Measurements from ENCODE around the gene ANTXR1. TPM values are rescaled to one million over a fixed set of nuclear protein-coding genes. Genes with fewer than 3 reads are reported as not detected.
A peak's percentile ranks its signal among the peaks of the same experiment; 100 is the strongest.

ANTXR1 gene
- total RNA-seq, 2 donors from 2014 or later, result not detected

DNA sequence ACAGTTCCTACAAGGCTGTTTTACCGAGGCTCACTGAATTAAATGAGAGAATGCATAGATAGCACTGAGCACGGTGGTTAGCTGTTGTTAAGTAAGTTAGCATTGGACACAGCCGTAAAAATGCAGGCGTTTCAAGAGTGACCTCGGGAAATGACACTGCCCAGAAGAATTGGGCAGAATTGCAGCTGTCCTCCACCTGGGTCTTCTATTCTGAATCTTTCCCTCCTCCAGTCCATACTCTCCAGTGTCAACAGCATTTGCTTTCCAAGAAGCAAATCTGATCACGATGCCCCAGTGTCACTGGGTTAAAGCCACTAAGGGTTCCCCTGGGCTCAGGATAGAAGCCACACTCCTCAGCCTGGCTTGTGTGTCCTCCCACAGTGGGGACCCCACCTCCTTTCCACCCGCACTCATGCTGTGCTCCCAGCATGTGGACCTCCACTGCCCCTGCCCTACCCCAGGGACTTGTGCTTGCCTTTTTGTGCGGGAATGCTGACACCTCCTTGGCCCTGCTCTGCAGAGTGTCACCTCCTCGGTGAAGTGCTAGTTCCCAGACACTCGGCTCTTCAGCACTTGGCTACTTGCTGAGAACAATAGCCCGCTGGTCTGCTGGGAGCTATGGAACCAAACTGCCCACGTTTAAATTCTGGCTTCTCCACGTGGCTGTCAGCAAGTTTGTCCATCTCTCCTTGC, 135.0 kb downstream of the ANTXR1 start:
- Mint-ChIP-seq H3K9me3 (no peaks in the 10 kb centered on the region), H3K27ac (no peak overlapping the region), H3K36me3 (no peaks in the 10 kb centered on the region)
- DNase-seq (ENCODE audit: low spot score in 2 of 2) (no peak), ATAC-seq (no peak)

DNA sequence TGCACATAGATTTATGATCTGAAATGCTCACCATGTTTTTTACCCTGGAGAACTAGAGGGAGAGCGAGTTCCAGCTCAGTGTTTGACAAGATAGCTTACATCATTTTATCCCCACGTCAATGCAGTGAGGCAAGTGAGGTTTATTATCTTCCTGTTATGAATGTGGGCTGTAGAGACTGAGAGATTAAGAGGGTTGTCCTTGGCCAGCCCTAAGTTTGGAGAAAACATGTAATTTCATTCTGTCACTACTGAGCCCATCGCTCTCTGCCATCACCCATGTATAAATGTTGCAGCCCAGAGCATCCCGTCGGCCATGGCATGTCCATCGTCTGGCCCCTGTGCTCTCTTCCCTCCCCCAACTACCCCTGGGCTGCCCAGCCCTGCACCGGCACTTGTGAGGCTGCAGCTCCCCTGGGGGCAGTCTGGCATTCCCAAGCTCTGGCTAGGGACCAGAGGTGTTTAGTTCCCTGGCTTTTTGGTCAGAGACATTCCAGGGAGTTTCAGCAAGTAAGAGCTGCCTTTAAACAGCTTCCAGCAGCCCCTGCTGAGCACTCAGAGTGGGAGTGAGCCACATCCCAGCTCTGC, 136.7 kb downstream of the ANTXR1 start:
- ATAC-seq, result no peak
- Mint-ChIP-seq H3K36me3 (no peaks in the 10 kb centered on the region), H3K9me3 (no peaks in the 10 kb centered on the region), H3K27ac (no peak overlapping the region)
- DNase-seq (ENCODE audit: low spot score in 2 of 2), result no peak

DNA sequence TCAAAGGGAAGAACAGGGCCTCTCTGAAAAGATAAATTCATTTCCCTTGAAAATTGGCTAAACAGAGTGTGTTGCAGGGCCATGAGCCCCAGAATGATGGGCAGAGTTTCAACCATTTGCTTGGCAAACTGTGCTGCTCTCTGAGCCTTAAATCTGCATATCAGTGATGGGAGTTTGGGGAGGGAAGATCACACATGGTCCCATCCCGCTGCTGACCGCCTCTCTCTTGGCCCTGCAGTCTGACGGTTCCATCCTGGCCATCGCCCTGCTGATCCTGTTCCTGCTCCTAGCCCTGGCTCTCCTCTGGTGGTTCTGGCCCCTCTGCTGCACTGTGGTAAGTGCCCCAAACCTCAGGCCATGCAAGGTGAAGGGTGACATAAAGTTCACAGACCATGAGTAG, 139.0 kb downstream of the ANTXR1 start:
- ATAC-seq (no peak), DNase-seq (ENCODE audit: low spot score in 2 of 2) (no peak)
- Mint-ChIP-seq H3K36me3 (no peaks in the 10 kb centered on the region), H3K9me3 (no peaks in the 10 kb centered on the region), H3K27ac (no peak overlapping the region)

DNA sequence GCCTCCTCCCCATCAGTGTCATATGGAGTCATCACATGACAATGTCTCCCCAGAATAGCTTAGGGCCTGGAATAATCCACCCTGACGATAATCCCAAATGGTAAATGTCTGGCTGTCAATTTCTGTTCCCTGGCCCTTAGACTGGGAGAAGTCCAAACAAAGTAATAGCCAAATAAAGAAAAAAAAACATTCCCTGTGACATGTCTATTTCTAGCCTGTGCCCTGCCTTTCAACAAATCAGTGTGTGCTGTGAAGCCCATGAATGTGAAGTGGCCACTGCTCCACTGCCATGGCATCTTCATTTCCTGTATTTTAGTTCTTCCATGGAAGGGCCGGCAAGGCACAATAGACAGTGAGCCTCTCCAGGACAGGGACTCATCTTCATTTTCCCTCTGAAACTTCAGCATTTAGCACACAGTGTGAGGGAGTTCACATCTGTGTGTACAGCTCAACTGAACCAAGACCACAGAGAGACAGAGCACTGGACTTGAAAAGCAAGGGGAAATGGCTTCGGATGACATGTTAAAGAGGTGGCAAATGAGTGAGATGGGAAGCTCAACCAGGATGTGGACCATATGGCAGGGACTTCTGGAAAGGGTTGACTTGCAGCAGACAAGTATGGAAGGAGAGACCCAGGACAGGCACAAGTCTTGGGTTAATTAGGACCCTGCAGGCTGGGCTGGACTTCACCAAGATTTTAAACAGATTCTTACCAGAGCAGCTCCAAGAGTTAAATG, 140.0 kb downstream of the ANTXR1 start:
- Mint-ChIP-seq H3K9me3 (no peaks in the 10 kb centered on the region), H3K36me3 (no peaks in the 10 kb centered on the region), H3K27ac (no peak overlapping the region)
- ATAC-seq (no peak), DNase-seq (ENCODE audit: low spot score in 2 of 2) (no peak)

DNA sequence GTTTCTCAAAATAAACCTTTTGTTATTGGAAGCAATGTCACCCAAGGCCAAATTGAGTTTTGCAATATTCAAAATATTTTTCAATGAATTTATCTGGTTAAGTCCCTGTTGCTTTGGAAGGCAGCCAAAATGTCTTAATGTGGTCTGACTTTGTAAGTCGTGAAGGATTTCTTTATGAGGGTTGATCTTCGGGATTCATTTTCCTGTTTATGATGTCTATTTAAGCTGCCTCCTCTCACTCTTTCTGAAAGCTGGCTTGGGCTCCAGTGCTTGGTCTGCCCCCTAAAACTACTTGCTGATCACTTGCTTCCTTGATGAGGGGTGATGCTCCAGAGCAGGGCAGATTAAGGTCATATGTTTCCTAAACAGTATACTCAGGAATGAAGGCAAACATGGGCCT, 141.1 kb downstream of the ANTXR1 start:
- DNase-seq (ENCODE audit: low spot score in 2 of 2) (no peak), ATAC-seq (no peak)
- Mint-ChIP-seq H3K27ac (no peak overlapping the region), H3K9me3 (no peaks in the 10 kb centered on the region), H3K36me3 (no peaks in the 10 kb centered on the region)

DNA sequence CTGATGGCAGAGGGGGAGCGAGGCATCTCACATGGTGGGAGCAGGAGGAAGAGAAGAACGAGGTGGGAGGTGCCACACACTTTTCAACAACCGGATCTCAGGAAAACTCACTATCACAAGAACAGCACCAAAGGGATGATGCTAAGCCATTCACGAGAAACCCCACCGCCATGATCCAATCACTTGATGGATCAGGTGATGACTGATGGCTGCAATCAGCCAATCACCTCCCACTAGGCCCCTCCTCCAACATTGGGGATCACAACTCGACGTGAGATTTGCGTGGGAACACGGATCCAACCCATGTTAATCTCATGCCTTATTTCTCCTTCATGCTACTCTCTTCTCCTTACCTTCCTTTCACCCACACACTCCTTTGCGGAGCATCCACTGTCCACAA, 143.6 kb downstream of the ANTXR1 start:
- ATAC-seq (no peak), DNase-seq (ENCODE audit: low spot score in 2 of 2) (no peak)
- Mint-ChIP-seq H3K27ac (no peak overlapping the region), H3K36me3 (no peaks in the 10 kb centered on the region), H3K9me3 (no peaks in the 10 kb centered on the region)

DNA sequence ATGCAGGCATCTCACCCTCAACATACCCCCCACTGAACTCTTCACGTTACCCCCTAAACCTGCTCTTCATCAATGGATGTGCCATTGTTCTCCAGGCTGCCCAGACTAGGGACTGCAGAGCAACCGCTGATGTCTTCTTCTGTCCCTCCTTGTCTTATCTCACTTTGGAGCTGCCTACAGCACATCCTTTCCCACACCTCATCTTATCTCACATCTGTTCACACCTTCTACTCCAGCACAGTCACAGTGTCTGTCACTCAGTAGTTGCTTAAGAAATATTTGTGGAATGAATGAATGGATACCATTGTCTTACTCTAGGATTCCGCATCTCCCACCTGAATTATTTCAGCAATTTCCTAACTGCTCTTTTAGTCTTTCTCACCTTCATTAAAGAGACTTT, 144.5 kb downstream of the ANTXR1 start:
- DNase-seq (ENCODE audit: low spot score in 2 of 2), result no peak
- Mint-ChIP-seq H3K36me3 (no peaks in the 10 kb centered on the region), H3K9me3 (no peaks in the 10 kb centered on the region), H3K27ac (no peak overlapping the region)
- no peak for ATAC-seq

DNA sequence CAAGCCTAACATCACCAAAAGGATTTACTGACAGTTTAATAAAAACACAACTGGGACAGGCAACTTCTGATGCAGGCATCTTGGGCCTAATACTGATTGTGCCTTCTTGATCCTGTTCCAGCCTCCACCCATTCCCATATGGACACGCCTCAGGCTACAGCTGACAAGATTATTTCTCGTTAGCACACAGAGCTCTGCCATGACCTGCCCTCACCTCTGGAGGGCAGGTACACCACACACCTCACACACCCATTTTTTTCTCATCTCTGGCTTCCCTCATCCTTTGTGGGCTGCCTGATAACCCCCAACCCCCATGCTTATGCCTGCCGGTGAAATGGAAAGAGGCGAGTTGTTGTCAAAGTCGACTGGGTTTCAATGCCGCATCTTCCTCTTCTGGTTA, 147.0 kb downstream of the ANTXR1 start:
- H3K27ac Mint-ChIP-seq, result no peak overlapping the region
- ATAC-seq (no peak), DNase-seq (ENCODE audit: low spot score in 2 of 2) (no peak)
- no peaks in the 10 kb centered on the region for H3K9me3 Mint-ChIP-seq
- no peaks in the 10 kb centered on the region for H3K36me3 Mint-ChIP-seq

DNA sequence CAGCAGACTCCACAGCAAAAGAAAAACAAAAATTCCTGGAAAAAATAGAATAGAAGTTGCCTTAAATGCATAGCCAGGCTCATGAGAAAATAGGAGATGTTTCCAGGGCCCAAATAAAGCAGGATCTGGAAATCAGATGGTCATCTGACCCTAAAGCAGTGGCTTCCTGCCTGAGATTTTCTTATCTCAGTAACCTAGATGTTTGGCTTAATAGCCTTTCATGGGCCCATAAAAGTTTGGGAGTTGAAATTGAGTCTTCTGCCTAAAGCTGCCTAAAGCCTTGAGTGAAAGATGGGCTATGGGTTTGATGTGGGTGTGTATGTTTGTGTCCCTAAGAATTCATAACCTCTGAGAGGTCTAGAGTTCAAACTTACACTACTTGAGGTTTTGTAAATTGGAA, 149.1 kb downstream of the ANTXR1 start:
- H3K9me3 Mint-ChIP-seq, result no peaks in the 10 kb centered on the region
- no peak overlapping the region for H3K27ac Mint-ChIP-seq
- DNase-seq (ENCODE audit: low spot score in 2 of 2) (no peak), ATAC-seq (no peak)
- no peaks in the 10 kb centered on the region for H3K36me3 Mint-ChIP-seq

DNA sequence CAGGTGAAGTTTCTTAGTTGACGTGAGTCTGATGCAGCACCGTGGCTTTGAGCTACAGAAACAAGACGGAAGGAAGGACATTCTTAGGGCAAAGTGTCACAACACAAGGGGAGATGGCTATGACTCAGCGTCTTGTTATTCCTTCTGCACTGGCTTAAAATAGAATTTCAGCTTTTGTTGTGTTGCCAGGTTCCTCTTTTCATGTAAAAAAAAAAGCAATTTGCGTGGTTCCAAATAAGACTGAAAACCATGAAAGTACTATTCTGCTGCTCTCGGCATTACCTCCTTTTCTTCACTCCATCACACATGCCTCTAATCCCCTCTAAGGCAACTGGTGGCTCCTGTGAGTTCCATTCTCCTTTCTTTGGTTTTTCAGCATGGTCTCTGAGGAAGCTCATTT, 150.1 kb downstream of the ANTXR1 start:
- no peaks in the 10 kb centered on the region for H3K9me3 Mint-ChIP-seq
- H3K27ac Mint-ChIP-seq, result no peak overlapping the region
- ATAC-seq, result peak in 1 of 2 donors; percentile 35
- H3K36me3 Mint-ChIP-seq, result no peaks in the 10 kb centered on the region
- DNase-seq (ENCODE audit: low spot score in 2 of 2), result no peak

DNA sequence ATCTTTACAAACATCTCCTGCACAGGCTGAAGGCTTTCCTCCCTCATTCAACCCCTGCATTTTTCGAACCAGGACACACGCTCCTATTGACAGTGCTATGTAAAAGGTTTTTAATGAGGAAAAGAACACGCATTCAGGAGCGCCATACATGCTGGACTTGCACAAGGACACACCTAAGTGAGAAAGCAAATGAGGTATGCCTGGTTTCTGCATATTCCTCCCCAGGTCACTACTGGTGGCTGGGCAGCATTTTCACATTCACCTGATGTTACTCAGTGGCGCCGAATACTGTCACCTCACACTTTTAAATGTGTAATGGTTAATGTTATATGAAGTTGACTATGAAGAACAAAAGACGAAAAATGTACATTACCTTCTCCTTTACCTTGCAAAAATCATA, 150.6 kb downstream of the ANTXR1 start:
- ATAC-seq (no peak), DNase-seq (ENCODE audit: low spot score in 2 of 2) (no peak)
- H3K36me3 Mint-ChIP-seq, result no peaks in the 10 kb centered on the region
- no peak overlapping the region for H3K27ac Mint-ChIP-seq
- H3K9me3 Mint-ChIP-seq, result no peaks in the 10 kb centered on the region

DNA sequence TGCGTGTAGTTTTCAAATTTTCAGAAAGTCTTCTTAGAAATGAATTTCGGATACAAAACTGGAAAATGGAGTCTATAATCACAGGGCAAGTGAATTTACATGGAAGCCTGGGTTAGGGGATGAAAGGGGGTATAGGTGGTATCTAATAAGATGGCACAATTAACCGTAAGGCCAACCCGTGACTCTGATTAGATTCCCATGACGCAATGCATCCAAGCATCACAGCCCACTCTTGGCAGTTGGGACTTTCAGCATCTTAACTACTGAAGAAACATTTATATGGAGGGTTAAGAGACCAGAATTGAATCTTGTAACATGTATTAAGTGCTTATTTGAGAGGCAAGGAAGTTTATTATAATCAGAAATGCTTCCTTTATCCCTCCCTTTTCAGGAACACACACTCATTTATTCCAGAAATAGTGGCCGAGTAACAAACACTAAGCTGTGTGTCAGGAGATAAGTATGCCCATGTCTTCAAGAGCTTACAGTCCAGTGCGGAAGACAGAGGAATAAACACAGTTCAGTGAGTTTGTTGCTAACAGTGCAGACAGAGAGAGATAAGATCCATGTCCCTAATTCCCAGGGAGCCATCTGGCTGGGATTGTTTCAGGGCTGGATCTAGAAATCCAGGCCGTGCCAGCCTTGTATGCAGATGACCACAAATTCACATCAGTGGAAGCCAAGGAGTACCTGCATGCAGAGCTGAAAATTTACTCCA, 151.2 kb downstream of the ANTXR1 start:
- no peak for DNase-seq (ENCODE audit: low spot score in 2 of 2)
- H3K27ac Mint-ChIP-seq, result no peak overlapping the region
- no peak for ATAC-seq
- no peaks in the 10 kb centered on the region for H3K9me3 Mint-ChIP-seq
- H3K36me3 Mint-ChIP-seq, result no peaks in the 10 kb centered on the region

DNA sequence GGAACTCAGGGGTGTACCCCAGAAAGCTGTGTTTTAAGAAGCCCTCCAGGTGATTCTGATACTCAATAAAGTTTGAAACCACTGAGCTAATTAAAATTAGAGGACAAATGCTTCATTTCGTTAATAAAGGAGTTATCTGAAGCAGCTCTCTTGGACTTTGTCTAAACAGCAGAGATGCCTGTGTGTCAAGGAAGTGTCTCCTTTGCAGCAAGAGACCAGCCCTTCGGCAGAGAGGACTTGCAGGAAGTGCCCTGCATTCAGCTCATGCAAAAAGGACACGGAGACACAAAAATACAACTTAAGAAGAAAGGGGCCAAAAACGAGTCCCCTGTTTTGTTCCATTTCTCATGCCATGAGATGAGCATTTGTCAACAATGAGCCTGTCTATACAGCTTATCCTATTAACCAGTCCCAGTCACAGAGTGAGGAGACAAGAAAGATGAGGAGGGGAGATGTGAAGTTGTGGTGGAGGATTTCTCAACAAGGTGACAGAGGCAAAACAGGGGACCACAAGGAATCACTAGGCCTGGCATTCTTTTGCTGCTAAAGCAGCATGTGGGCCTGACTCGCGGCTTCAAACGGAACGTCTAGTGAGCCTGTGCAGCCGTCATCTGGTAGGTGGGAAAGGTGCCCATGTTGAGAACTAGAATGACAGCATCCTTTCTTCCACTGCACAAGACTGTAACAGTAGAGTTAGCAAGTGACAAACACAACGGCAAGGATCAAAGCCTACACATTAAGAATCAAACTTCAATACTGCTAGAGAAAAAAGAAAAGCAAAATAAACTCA, 152.3 kb downstream of the ANTXR1 start:
- H3K9me3 Mint-ChIP-seq, result no peaks in the 10 kb centered on the region
- DNase-seq (ENCODE audit: low spot score in 2 of 2) (no peak), ATAC-seq (no peak)
- no peaks in the 10 kb centered on the region for H3K36me3 Mint-ChIP-seq
- H3K27ac Mint-ChIP-seq, result no peak overlapping the region

DNA sequence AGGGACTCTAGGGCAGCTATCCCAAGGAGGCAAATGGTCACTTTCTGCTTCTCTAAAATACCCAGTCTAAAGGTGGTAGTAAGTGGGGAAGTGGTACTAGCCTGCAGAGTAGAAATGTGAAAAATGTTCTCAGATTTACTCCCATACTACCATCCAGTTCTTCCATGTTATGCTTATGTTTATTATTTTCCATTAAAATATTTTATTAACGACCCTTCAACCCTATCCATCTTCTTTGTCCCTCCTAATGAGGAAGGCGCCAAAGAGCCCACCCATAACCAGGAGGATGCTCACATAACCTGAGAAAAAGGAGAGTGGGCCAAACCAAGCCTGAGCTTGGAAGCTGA, 153.5 kb downstream of the ANTXR1 start:
- Mint-ChIP-seq H3K9me3 (no peaks in the 10 kb centered on the region), H3K36me3 (no peaks in the 10 kb centered on the region)
- ATAC-seq, result no peak

DNA sequence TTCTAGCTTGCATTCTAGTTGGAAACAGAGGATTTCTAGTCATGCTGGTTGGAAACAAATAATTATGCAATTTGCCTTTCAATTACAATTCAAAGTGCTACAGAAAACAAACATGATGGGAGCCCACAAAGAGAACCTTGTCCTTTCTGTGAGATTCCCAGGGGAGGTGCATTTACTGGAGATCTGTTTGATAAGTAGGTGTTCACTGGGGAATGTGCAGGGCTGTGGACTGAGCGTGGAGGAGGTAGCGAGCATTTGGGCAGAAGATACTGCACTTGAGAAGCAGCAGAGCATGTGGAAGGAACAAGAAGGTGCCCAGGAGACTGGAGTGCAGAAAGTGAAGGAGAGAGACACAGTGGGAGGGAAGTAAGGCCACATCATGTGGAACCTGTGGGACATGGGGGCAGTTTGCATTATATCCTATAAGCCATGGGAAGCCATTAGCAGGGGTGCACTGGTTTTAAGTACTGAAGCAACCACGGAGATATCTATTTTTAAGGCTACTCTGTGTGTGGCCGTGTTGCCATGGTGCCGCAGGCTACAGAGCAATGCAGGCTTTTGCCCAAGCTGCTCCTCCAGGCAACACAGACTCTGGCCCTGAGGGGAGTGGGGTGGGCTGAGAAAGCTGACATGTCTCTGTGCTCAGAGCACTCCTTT, 154.0 kb downstream of the ANTXR1 start:
- ATAC-seq, result no peak
- Mint-ChIP-seq H3K36me3 (no peaks in the 10 kb centered on the region), H3K27ac (no peak overlapping the region), H3K9me3 (no peaks in the 10 kb centered on the region)
- DNase-seq (ENCODE audit: low spot score in 2 of 2), result no peak

More for the DNA sequence above, 153.5 kb downstream of the ANTXR1 start:
- H3K27ac Mint-ChIP-seq, result no peak overlapping the region
- DNase-seq (ENCODE audit: low spot score in 2 of 2), result no peak

DNA sequence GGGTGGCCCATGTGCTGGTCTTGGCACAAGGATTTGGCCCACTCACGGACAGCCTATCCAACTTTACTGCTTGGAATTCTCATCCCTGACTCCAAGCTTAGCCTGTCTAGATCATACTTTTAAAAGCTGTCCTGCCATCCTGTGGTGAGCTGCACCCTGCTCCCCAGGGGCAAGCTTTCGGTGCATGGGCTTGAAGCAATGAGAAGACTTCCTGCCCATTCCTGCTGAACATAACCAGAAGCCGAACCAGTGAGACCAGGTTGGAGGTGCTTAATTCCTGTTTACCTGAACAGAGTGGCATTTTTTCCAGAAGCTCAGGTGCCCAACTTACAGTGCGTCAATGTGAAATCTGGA, 154.5 kb downstream of the ANTXR1 start:
- H3K27ac Mint-ChIP-seq, result no peak overlapping the region
- H3K9me3 Mint-ChIP-seq, result no peaks in the 10 kb centered on the region
- ATAC-seq (no peak), DNase-seq (ENCODE audit: low spot score in 2 of 2) (no peak)
- no peaks in the 10 kb centered on the region for H3K36me3 Mint-ChIP-seq
